SK-N-MC (cell line): ENCODE measurements around the gene SLC26A5.
"Not testable (repeated sequence)": the region's sequence is repeated elsewhere in the genome, so short reads cannot be mapped to it uniquely, and the experiment has no call there.

Source experiments
- DNase-seq: peaks from one replicate; pipeline ENCODE4 v3.0.0-alpha.2; 2011; ENCODE audit warnings: low read depth, low spot score
- H3K27ac ChIP-seq: fragments of 200-600 bp; sonication (generic); 2 replicates; pipeline ENCODE4 v1.5.1; 2016; ENCODE audit warnings: mixed run types
- H3K36me3 ChIP-seq: fragments of 200-600 bp; sonication (generic); 2 replicates; pipeline ENCODE4 v1.6.1; 2017; ENCODE audit warnings: antibody characterized with exemption, low read length, mixed read lengths; ENCODE audit not compliant: insufficient read depth
- H3K4me3 ChIP-seq: fragments of 200-600 bp; sonication (generic); 2 replicates; pipeline ENCODE4 v1.5.1; 2016
- H3K9ac ChIP-seq: fragments of 200-600 bp; sonication (generic); 2 replicates; pipeline ENCODE4 v1.8.0; 2017; ENCODE audit warnings: mixed run types, mixed read lengths; ENCODE audit not compliant: insufficient read length
- H3K9me3 ChIP-seq: fragments of 200-600 bp; sonication (generic); 2 replicates; pipeline ENCODE4 v1.6.1; 2017; ENCODE audit warnings: low read depth, mild to moderate bottlenecking, antibody characterized with exemption, low read length, moderate library complexity, mixed read lengths
- EZH2 ChIP-seq: fragments of 200-600 bp; sonication (generic); IDR thresholded peaks from one replicate; pipeline ENCODE4 v1.6.1; 2017; ENCODE audit warnings: antibody characterized with exemption
- FOXP2 ChIP-seq: optimal IDR thresholded peaks from 2 replicates; pipeline ENCODE3; 2011; ENCODE audit warnings: mild to moderate bottlenecking, moderate library complexity; ENCODE audit not compliant: insufficient read depth; ENCODE audit errors: extremely low read length, control extremely low read depth
- POLR2AphosphoS5 ChIP-seq: IDR thresholded peaks from 2 replicates; pipeline ENCODE4 v1.6.1; 2012; ENCODE audit warnings: mild to moderate bottlenecking, low read depth, low read length, borderline replicate concordance

Gene SLC26A5

DNA sequence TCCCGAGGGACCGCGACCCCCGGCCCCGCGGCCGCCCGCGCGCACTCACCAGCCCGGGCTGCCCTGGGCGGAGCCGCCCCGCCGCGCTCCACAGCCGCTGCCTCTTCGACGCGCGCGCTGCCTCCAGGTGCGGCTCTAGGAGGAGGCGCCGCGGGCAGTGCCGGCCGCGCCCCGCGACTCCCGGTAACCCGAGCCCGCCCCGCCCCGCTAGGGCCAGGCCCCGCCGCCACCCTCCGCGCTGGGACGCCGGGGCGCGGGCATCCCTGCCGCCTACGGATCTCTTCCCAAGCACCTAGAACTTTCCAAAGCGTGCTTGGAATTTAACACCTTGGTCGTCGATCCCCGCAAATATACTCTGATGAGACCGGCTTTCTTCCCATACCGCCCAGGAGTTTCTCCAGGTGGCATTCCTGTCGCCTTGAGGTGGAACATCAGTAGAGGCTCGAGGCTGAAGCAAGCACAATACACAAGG lies at the start of gene SLC26A5:
Gene SLC26A5 (minus strand): TSS at position 159 of the 472 bp plus-strand sequence. CDS start 24,693 bp downstream, outside the sequence.
- DNase-seq, result no peak
- no peak within 1 kb of the TSS for H3K4me3 ChIP-seq

GRCh38 chr7:103487419-103487818 lies 41.4 kb upstream of the SLC26A5 start:
- Histone ChIP-seq H3K9ac (no peak overlapping the region), H3K4me3 (no peak overlapping the region), H3K36me3 (no peaks in the 10 kb centered on the region), H3K9me3 (no peaks in the 10 kb centered on the region), H3K27ac (no peak overlapping the region)
- DNase-seq, result no peak
- TF ChIP-seq FOXP2 (no peak), EZH2 (no peak), POLR2AphosphoS5 (no peak)

More for the DNA sequence above, at the start of gene SLC26A5:
- Histone ChIP-seq H3K36me3 (no peaks in the 10 kb centered on the region), H3K9me3 (no peaks in the 10 kb centered on the region), H3K27ac (no peak within 1 kb of the TSS), H3K9ac (no peak within 1 kb of the TSS)
- no peak for TF ChIP-seq FOXP2
- TF ChIP-seq EZH2, result no peak
- no peak for TF ChIP-seq POLR2AphosphoS5

- H3K27ac ChIP-seq, H3K9me3 ChIP-seq, DNase-seq, H3K36me3 ChIP-seq, H3K9ac ChIP-seq, H3K4me3 ChIP-seq: not testable (repeated sequence)
Measured at GRCh38 chr7:103486873-103487272, 40.9 kb upstream of the SLC26A5 start.

GRCh38 chr7:103480771-103481170 lies 34.8 kb upstream of the SLC26A5 start:
- no peak overlapping the region for H3K27ac ChIP-seq
- H3K9ac ChIP-seq, result no peak overlapping the region
- no peaks in the 10 kb centered on the region for H3K9me3 ChIP-seq
- DNase-seq, result no peak
- no peak for TF ChIP-seq POLR2AphosphoS5
- no peak for TF ChIP-seq FOXP2
- H3K36me3 ChIP-seq, result no peaks in the 10 kb centered on the region
- H3K4me3 ChIP-seq, result no peak overlapping the region

- TF ChIP-seq EZH2 (no peak), POLR2AphosphoS5 (no peak)
Measured at GRCh38 chr7:103474956-103475355, 28.9 kb upstream of the SLC26A5 start.

DNA sequence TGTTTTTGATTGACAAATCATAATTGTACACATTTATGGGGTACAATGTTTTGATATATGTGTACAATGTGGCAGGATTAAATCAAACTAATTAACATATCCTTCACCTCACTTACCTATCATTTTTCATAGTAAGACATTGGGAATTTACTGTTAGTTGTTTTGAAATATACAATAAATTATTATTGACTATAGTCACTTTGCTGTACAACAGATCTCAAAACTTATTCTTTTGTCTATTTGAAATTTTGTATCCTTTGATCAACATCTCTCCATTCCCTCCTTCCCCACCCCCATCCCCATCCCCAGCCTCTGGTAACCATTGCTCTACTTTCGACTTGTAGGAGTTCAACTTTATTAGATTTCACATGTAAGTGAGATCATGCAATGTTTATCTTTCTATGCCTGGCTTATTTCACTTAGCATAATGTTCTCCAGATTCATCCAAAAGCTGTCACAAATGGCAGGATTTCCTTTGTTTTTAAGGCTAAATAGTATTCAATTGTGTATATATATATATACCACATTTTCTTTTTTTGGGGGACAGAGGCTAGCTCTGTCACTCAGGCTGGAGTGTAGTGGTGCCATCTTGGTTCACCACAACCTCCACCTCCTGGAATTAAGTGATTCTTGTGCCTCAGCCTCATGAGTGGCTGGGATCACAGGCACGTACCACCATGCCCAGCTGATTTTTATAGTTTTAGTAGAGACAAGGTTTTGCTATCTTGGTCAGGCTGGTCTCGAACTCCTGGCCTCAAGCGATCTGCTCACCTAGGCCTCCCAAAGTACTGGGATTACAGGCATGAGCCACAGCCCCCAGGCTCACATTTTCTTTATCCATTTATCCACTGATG lies 23.3 kb upstream of the SLC26A5 start:
- Histone ChIP-seq H3K4me3 (no peak overlapping the region), H3K36me3 (no peaks in the 10 kb centered on the region), H3K9me3 (no peaks in the 10 kb centered on the region), H3K27ac (no peak overlapping the region), H3K9ac (no peak overlapping the region)
- TF ChIP-seq EZH2 (no peak), POLR2AphosphoS5 (no peak), FOXP2 (no peak)
- no peak for DNase-seq

More at GRCh38 chr7:103474956-103475355, 28.9 kb upstream of the SLC26A5 start:
- Histone ChIP-seq H3K9me3 (no peaks in the 10 kb centered on the region), H3K36me3 (no peaks in the 10 kb centered on the region), H3K4me3 (no peak overlapping the region), H3K9ac (no peak overlapping the region), H3K27ac (no peak overlapping the region)
- DNase-seq, result no peak

DNA sequence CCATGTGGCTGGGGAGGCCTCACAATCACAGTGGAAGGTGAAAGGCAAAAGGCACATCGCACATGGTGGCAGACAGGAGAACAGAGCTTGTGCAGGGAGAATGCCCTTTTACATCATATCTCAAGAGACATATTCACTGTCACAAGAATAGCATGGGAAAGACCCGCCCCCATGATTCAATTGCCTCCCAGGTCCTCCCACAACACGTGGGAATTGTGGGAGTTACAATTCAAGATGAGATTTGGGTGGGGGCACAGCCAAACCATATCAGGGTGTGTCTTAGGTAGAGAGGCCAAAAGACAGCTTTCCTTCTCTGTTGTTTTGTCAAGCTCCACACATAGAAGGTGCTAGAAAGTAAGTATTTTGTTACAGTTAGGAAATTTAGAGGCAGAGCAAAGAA lies 20.8 kb upstream of the SLC26A5 start:
- Histone ChIP-seq H3K9ac (no peak overlapping the region), H3K36me3 (no peaks in the 10 kb centered on the region), H3K4me3 (no peak overlapping the region), H3K9me3 (no peaks in the 10 kb centered on the region), H3K27ac (no peak overlapping the region)
- DNase-seq, result no peak
- TF ChIP-seq POLR2AphosphoS5 (no peak), FOXP2 (no peak), EZH2 (no peak)

GRCh38 chr7:103462358-103462757 lies 16.4 kb upstream of the SLC26A5 start:
- H3K9me3 ChIP-seq, result no peaks in the 10 kb centered on the region
- no peak overlapping the region for H3K27ac ChIP-seq
- TF ChIP-seq EZH2 (no peak), POLR2AphosphoS5 (no peak), FOXP2 (no peak)
- DNase-seq, result no peak
- H3K9ac ChIP-seq, result no peak overlapping the region
- no peaks in the 10 kb centered on the region for H3K36me3 ChIP-seq
- H3K4me3 ChIP-seq, result no peak overlapping the region
